AG08395 (cell line): ENCODE data around the gene FLACC1.
"Not testable (repeated sequence)": the region's sequence is repeated elsewhere in the genome, so short reads cannot be mapped to it uniquely, and the experiment has no call there.

Experiments used
- DNase-seq: peaks from one replicate; pipeline ENCODE4 v3.0.0; 2012; ENCODE audit warnings: mixed read lengths, low spot score

Gene FLACC1

DNA sequence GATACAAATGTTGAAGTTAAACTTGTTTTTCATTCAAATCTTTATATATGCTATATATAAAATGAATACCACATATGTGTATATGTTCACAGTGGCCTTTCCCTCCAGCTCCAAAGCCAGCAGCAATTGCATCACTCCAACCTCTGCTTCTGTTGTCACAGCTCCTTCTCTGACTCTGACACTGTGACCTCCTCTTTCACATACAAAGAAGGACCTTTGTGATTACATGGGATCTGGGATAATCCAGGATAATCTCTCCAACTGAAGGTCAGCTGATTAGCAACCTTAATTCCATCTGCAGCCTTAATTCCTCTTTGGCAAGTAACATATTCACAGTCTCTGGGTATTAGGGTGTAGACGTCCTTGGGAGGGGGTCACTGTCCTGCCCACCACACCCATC lies 8.4 kb downstream of the FLACC1 start:
- DNase-seq = no peak

DNA sequence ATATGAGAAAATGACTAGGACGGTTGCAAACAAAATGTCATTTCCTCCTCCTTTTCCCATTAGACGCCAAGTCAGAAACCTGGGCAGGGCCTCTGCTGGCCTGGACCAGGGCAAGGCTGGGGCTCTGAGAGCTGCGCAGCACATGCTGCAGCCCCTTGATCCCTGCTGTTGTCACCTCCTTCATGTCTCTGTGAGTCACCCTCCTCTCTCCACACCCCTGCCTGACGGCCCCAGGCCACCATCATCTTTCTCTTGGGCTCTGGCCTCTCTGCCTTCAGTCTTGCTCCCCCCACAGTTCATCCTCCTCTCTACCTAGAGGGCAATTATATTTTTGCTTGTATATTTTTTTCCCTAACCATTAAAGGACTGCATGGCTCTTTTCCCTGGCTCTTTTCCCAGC lies 10.0 kb downstream of the FLACC1 start:
- no peak for DNase-seq

DNA sequence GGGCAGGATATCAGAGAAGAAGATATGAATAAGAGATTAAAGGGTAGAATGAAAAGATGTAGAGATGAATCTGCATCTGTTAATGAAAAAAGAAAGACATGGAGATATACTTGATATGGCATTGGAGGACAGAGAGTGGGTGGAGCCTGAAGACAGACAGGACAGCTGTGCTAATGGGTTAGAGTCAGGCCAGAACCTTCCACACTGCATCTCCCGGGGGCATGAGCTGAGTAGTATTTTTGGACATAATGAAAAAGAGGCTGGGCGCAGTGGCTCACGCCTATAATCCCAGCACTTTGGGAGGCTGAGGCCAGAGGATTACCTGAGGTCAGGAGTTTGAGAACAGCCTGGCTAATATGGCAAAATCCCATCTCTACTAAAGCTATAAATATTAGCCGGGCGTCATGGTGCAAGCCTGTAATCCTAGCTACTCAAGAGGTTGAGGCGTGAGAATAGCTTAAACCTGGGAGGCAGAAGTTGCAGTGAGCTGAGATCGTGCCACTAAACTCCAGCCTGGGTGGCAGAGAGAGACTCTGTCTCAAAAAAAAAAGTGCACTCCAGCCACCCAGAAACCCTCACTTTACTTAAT lies 11.4 kb downstream of the FLACC1 start:
- DNase-seq = no peak

DNA sequence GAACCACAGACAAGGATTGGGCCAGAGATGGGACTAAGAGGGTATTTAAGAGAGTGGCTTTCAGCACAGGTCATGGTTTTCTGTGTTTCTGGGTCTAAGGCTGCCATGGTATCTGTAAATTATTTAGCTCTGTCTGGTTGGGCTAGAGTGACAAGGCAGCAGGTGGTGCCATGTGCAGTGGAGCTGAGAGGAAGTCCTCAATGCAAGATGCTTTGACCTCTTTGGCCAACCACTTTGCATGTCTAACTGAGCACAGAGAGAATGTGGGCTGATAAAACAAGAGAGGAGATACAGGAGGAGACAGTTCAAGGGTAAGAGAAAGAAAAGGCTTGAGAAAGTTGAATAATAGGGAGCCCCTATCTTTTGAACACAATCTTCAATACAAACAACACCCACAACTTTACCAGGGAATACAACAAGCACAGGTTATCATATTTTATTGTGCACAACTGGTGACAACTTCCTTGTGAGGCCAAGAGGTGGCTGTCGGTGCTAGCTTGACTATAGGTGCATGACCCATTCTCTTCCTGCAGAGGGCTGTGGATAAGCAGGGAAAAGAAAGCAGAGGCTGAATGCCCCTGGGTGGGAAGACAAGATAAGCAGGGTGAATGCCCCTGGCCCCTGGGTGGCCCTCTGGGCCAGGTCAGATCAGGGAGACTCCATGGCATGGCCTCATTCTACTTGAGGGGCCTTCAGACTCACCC lies 12.3 kb downstream of the FLACC1 start:
- DNase-seq = no peak

DNA sequence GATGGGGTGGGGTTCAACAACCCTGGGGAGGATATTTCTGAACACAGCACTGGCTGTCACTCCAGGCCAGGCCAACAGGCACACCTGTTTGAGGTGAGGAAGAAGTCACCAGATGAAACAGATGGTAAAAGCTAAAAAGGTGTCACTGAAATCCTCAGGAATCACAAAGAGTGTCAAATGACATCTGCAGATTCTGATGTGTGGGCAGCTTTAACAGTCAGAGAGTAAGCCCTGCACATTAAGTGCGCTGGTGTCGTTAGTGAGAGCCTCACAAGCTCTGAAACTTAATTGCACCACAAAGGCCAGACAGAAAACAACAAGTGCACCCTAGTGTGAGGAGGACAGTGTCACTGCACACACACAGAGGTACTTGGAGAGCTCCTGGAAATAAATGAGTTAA lies 13.6 kb downstream of the FLACC1 start:
- DNase-seq = no peak

DNA sequence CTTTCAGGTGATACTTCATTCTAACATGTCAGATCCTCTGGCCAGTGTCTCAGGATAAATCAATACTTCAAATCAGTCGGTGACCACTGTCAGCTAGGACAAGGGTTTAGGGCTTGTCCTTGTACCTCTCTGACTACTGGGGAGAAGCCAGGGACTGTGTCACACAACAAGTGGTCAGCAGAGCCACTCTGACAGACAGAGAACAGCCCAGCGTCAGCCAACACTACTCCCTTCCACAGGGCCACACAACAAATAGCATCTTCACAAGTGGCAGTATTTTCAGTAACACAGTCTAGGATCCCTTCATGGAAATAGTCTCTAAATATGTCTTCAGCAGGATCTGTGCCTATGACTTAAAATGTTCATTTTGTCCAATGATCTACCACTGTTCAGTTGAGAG lies 14.2 kb downstream of the FLACC1 start:
- DNase-seq = no peak

DNA sequence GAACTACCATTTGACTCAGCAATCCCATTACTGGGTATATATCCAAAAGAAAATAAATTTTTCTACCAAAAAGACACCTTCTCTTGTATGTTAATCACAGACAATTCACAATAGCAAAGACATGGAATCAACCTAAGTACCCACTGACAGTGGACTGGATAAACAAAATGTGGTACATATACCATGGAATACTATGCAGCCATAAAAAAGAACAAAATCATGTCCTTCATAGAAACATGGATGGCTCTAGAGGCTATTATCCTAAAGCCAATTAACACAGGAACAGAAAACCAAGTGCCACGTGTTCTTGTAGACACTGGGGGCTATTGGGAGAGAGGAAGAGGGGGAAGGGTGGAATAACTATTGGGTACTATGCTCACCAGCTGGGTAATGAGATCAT lies 27.7 kb downstream of the FLACC1 start:
- DNase-seq = no peak

DNA sequence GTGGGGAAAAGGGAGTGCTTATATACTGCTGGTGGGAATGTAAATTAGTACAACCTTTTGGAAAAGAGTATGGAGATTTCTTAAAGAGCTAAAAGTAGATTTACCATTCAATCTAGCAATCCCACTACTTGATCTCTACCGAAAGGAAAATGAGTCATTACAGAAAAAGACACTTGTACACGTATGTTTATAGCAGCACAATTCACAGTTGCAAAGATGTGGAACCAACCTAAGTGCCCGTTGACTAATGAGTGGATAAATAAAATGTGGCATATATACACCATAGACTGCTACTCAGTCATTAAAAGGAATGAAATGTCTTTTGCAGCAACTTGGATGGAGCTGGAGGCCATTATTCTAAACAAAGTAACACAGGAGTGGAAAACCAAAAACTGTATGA lies 29.5 kb downstream of the FLACC1 start:
- DNase-seq = no peak

DNA sequence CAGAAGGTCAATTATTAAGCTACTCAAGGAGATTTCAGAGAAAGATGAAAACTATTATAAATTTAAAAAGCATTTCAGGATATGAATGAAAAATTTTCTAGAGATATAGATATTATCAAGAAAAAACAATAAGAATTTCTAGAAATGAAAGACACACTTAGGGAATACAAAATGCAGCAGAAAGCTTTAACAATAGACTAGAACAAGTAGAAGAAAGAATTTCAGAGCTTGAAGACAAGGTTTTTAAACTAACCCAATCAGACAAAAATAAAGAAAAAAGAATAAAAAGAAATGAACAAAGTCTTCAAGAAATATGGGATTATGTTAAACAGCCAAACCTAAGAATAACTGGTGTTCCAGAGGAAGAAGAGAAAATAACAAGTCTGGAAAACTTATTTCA lies 34.4 kb downstream of the FLACC1 start:
- no peak for DNase-seq

DNA sequence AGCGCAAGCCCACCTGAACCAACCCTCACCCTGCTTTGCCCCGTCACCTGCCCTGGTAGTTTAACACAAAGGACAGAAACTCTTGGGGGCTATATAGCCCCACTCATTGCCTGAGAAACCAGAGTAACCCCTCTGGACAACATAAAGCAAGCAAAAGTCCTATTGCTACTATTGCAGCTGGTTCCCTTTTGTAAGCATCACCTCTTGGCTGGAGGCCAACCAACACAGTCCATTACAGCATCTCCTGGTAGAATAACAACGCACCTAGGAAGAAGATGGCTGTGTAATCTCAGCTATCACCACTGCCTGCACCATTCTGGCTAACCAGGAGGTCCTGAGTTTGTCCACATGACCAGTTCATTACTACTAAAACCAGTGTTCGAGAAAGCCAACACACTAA lies 36.4 kb downstream of the FLACC1 start:
- no peak for DNase-seq

DNA sequence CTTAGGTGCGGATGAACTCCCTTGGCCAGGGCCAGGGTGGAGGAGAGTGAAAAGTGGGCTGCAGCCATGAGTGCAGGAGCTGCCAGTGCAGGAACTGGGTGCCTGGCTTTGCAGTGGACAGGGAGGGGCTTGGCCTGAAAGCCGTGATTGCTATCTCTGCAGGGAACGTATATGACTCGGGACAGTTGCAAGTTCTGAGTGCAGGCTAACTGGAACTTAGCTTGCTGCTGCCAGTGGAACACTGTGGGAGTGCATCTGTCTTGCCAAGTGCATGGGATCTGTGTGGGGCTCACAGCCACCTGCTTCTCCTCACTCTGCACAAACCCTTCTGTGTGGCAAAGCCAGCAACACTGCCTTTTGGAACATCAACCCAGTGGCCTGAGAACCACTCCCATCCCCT lies 36.9 kb downstream of the FLACC1 start:
- no peak for DNase-seq

DNA sequence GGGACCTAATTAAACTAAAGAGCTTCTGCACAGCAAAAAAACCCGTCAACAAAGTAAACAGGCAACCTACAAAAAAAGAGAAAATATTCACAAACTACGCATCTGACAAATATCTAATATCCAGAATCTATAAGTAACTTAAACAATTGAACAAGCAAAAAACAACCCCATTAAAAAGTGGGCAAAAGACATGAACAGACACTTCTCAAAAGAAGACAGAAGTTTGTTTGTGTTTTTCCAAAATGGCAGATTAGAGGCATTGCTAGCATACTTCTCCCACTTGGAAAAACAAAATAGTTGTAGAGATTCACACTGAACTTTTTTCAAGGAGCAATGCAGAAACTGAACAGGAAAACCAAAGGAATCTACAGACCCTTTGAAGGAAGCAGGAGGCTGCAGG lies 37.6 kb downstream of the FLACC1 start:
- DNase-seq = no peak

DNA sequence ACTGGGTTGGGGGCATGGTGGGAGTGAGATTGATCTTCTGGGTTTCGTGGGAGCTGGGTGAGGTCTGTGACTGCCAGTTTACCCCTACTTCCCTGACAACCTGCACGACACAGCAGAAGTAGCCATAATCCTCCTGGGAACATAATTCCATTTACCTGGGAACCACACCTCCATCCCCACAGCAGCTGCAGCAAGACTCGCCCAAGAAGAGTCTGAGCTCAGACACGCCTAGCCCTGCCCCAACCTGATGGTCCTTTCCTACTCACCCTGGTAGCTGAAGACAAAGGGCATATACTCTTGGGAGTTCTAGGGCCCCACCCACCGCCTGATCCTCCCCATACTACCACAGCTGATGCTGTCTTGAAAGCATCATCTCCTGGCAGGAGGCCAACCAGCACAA lies 43.8 kb downstream of the FLACC1 start:
- DNase-seq = no peak

DNA sequence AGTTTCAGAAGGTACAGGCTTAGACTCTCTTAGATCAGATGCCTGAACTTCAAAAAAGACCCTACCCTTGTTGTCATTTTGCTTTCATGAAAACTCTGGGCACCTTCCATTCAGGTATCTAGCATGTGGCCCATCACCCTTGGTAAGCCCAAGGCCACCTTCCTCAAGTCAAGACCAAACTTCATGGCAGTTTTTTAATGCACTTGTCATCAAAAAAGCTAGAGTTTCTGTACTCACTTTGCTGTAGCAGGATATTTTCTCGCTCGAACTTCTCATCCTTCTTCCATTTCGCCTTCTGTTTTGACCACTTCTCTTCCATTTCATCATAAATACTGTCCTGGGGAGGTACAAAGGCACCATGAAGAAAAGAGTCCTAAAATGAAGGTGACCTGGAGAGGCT lies 48.2 kb downstream of the FLACC1 start:
- no peak for DNase-seq

DNA sequence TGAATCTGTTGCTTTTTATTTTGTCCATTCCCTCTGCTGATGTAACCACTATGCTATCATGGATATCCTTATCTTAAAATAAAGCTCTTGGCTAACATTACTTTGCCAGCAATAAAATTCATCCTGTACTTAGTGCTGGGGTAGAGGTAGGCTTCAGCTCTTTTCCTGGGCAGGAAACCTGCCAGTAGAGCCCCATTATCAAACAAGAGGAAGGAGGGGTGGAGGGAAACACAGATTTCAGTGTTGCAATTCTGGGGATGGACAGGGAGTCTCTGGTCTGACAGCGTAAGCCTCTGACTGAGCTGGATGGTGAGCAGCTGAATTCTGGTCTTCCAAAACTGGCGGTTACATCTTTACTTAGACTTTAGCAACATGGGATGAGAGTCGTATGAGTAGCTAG lies 49.3 kb downstream of the FLACC1 start:
- no peak for DNase-seq

DNA sequence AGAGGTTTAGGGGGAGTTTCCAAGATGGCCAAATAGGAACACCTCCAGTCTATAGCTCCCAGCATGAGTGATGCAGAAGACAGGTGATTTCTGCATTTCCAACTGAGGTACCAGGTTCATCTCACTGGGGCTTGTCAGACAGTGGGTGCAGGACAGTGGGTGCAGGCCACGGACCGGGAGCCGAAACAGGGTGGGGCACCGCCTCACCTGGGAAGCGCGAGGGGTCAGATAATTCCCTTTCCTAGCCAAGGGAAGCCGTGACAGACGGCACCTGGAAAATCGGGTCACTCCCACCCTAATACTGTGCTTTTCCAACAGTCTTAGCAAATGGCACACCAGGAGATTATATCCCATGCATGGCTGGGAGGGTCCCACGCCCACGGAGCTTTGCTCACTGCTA lies 57.2 kb downstream of the FLACC1 start:
- not testable (repeated sequence) for DNase-seq

DNA sequence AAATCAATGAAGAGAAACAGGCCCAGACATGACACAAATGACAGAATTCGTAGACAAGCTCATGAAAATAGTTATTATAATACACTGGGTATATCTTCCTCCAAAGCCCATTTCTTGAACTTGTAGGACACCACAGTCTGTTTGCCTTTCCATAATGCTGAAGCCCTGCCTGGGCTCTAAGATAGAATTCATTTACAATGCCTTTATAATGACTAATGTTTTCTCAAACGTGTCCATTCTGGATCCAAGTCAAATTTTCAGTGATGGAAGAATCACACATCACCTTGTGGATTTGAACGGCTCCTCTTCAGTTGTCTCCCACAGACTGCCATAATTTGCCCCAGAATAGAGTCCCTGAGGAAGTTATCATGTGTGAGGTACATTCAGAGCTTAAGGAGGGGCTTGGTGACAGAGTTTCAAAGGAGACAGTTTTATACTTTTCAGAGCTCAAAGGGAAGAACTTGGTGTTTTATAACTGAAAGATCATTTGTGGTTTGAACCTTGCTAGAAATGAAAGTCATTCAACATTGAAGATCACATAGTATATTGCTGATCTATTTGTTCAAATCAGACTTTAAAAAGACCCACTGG lies 58.6 kb downstream of the FLACC1 start:
- DNase-seq = peak; percentile 11

DNA sequence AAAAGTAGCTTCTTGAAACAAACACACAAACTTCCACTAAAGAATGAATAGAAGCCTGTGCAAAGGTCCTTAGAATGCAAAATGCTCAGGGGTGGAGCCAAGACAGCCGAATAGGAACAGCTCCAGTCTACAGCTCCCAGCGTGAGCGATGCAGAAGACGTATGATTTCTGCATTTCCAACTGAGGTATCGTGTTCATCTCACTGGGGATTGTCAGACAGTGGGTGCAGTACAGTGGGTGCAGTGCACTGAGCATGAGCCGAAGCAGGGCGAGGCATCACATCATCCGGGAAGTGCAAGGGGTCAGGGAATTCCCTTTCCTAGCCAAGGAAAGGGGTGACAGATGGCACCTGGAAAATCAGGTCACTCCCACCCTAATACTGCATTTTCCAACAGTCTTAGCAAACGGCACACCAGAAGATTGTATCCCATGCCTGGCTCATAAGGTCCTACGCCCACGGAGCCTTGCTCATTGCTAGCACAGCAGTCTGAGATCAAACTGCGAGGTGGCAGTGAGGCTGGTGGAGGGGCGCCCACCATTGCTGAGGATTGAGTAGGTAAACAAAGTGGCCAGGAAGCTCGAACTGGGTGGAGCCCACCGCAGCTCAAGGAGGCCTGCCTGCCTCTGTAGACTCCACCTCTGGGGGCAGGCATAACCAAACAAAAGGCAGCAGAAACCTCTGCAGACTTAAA lies 66.5 kb downstream of the FLACC1 start:
- DNase-seq = not testable (repeated sequence)

DNA sequence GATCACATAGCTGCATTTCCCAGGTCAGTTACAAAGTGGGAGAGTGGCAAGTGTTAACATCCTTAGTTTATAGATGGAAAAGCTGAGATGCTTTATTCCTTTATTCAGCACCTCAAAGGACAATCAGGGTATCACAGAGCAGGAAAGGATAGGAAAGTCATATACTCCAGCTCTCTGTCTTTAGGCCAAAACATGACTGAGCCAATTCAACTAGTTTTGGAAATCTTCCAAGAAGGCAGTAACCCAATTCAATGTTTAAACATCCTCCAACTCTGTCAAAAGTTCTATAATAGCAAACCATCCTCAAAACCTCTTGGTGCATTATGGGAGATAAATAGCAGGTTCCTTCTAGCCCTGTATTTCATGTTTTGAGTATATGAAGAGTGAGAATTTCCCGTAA lies 71.6 kb downstream of the FLACC1 start:
- no peak for DNase-seq

DNA sequence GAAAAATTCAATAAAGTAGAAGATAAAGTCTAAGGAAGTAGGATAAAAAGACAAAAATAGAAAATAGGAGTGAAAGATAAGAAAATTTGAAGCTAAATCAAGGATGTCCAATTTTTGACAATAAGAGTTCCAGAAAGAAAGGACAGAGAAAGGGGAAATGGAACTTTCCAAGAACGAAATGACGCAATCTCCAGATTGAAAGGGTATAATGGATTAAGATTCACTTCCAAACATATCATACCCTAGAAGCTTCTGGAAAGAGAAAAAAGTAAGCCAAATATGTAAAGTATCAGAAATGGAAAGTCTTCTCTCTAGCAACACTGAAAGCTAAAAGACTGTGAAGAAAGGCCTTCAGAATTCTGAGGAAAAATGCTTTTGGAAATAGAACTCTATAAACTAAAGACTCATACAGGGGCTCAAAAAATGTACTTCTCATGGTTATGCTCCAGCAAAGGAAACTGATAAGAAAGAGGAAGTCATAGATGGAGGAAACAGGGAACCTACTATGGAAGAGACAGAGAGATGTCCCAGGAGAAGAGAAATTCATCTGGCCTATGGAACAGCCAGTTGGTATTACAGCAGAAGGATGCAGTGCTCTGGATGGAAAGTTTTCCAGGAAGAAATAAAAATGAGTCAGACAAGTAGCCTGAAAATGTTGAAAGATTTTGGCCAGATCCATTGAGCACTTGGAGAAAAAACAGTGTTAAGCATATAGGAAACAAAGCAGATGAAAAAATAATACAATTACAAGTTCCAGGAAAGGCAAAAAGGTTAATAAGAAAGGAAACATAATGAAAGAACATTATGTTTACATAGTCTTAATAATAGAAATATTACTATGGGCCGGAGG lies 76.7 kb downstream of the FLACC1 start:
- DNase-seq = peak; percentile 3

DNA sequence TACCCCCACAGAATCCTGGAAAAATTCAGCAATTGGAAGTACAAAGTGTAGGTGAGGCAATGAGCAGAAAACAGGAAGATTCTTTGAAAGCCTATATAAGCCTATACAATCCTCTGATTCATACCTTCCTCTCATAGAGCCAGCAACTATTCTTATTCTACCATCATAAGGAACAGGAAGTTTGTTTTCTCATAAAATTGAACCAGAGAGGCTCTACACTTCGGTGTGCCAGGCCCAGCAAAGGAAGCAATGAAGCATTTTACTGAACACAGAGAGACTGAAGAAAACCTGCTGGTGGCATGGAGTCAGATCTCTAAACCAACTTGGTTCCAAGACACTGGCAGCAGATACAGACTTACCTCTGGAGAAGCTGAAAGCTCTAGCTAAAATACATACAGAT lies 78.1 kb downstream of the FLACC1 start:
- DNase-seq = no peak

DNA sequence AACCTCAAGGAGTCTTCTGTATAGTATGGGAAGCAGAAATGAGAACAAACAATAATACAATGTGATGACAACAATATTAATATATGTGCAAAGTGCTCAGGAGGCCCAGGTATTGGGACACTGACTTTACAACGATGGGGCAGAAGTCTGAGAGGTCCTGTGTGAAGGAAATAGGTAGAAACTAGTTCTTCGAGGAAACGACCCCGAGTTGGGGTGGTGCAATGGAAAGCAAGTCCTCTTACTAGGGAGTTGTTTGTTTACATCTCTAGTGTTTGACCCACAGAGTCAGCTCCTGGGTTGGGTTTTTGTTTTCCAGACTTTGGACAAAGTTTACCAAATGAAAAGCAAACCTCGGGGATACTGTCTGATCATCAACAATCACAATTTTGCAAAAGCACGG lies 80.6 kb downstream of the FLACC1 start:
- DNase-seq = no peak
